HG02973 (cell line): ENCODE measurements around the gene HNRNPC.
"Not testable (repeated sequence)": the region's sequence is repeated elsewhere in the genome, so short reads cannot be mapped to it uniquely, and the experiment has no call there.

Source experiments
- ATAC-seq: cut with Tn5 transposase; IDR thresholded peaks from one replicate; pipeline ENCODE4 v1.9.1; 2021; ENCODE audit warnings: moderate library complexity; ENCODE audit not compliant: unreplicated experiment

HNRNPC gene

DNA sequence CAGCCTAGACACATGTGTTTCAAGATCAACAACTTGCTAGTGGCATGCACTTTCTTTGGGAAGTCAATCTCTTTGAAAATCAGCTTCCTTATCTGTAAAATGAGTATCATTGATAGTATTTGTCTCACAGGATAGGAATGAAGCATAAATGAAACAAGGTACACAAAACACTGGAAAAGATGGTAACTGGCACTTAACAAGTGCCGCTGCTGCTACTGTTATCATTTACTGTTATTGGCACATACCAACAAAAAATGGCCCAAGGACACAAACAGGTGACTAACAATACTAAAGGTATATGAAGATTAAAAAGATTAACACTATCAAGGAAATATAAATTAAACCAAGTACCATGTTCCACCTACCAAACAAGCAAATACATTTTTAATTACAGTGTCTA lies 20.9 kb downstream of the HNRNPC start:
- ATAC-seq, result no peak

DNA sequence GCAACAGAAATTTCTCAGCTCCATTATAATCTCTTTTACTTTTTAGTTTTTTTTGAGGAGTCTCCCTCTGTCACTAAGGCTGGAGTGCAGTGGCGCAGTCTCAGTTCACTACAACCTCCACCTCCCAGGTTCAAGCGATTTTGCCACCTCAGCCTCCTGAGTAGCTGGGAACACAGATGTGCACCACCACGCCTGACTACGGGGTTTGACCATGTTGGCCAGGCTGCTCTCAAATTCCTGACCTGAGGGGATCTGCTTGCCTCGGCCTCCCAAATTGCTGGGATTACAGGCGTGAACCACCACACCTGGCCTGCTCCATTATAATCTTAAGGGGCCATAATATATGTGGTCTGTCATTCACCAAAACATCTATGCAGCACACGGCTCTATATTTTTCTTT lies 23.4 kb downstream of the HNRNPC start:
- no peak for ATAC-seq

DNA sequence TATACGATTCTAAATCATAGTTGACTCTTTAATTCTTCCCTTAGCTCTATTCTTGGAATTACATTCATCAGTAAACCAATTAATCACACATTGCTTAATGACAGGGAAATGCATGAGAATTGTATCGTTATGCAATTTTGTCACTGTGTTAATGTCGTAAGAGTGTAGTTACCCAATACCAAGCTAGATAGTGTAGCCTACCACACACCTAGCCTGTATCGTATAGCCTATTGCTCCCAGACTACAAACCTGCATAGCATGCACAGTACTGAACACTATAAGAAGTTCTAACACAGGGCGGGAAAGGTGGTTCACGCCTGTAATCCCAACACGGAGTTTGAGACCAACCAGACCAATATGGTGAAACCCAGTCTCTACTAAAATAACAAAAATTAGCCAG lies 24.7 kb downstream of the HNRNPC start:
- no peak for ATAC-seq

DNA sequence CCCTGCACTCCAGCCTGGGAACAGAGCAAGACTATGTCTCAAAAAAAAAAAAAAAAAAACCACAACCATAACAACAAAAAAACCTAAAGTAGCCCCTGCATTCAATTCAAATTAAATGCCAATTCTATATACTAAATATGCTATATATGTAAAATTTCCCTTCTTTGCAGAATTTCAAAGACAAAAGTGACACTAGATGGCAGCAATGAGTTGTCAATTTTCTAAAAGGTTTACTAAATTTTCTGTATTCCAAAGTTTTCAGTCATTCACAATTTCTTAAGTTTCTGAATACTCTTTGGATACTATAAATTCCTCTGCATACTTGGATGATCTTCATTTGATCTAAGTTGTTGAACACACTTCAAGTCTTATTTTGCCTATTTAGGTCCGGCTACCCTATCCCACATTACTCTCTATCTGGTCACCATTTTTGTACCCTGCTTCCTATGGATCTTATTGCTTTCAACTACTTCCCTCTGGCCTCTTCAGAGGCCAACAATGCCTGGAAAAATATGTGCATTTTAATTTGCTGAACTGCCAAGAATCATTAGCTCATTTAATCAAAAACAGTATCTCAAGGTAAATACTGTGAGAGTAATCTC lies 27.9 kb downstream of the HNRNPC start:
- no peak for ATAC-seq

DNA sequence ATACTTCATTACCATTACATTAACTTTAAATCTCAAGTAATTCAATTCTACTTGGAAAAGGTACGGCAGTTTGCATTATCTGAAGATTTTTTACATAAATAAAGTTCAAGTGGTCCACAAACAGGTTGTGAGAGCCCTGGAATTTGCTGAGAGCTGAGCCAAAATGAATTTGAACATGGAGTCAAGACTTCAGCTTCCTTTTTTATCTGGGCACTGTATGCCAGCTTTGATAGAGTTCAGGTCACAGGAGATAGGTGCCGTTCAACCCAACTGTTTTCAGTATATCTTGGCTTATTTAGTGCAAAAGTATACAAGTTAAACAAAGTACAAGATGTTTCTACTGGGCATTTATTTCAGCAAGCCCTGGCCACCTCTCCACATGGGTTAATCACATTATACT lies 28.8 kb downstream of the HNRNPC start:
- no peak for ATAC-seq

DNA sequence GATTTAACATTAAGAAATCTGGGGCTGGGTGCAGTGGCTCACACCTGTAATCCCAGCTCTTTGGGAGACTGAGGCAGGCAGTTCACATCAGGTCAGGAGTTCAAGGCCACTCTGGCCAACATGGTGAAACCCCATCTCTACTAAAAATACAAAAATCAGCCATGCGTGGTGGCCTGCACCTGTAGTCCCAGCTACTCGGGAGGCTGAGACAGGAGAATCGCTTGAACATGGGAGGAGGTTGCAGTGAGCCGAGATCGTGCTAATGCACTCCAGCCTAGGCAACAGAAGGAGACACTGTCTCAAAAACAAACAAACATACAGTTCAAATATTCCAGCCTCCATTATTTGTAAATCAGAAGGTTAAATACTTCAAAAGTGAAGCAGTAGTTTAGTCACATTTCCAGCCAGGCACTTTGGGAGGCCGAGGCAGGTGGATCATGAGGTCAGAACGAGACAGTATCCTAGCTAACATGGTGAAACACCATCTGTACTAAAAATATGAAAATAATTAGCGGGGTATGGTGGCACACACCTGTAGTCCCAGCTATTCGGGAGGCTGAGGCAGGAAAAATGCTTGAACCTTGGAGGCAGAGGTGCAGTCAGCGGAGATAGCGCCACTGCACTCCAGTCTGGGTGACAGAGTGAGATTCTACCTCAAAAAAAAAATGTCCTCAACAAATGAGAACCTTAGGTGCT lies 30.3 kb downstream of the HNRNPC start:
- no peak for ATAC-seq

DNA sequence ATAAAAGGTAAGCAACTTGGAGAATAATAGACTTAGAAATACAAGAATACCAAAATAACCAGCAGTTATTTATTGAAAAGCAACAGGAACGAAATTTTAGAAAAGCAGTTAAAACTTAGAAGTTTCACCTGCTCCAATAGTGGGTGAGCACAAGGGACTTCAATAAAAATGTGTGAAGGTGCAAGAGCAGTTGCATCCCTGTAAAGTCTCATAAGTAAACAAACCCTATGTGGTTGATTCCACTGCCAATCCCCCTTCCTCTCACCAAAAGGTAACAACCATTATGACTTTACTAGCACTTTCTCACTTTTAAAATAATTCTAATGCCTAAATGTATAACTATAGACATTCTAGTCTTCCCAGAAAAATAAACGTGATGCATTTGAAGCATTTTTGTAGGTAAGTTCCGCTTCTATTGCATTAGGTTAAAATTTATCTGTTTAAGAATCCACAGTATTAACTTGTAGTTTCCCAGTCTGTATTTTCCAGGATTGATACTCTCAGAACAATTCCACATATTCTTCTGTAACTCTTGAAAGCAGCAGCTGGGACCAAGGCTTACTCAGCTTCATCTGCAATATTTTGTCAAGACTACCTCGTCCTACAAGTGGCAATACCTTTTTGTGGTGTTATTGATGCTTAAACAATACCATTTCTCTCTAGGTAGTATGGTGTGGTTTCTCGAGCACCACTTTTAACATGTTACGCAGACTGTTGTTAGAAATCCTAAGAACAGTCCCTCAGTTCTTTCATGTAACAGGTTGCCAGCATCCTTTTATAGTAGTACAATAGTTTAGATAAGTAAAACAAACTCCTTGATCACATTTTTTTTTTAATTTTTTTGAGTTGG lies 32.1 kb downstream of the HNRNPC start:
- no peak for ATAC-seq

DNA sequence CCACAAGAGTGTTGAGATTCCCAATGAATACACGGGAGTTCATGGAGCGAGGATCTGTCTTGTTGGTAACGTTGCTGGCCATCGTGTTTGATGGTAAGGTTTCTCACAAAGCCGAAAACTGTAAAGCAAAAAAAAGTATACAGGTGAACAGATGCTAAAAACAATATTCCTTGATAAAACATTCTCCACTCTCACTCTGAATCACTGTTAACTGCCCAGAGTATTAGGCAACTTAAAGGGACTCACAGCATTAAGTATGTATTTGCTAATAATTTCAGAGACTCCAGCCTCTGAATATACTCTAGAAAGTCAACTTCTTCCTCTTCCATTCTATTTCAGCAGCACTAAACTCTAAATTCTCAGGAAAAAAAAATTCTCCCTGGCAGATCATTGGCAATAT lies 35.1 kb downstream of the HNRNPC start:
- no peak for ATAC-seq

DNA sequence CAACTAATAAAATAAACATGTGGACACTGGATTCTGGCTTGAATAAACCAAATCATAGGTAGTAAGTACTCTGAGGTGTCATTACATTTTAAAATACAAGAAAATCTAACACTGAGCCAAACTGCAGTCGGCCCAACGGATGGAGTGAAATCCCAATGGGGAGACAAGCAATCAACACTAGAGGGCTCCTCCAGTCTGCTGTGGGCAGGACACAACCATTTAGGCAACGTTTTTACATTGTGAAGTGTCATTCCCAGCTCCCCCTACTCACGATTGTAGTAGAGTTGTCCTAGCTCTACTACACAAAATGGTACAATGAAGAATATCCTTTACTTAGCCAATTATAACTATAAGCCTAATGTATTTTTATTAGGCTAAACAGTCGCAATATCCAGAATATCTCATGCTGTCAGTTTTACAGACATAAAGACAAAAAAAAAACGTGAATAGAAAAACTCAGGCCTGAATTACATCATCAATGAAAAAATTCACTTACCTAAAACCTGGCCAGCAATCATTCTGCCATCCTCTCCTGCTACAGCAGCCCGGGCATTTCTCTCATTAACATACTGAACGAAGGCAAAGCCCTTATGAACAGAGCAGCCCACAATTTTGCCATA lies 35.7 kb downstream of the HNRNPC start:
- no peak for ATAC-seq

DNA sequence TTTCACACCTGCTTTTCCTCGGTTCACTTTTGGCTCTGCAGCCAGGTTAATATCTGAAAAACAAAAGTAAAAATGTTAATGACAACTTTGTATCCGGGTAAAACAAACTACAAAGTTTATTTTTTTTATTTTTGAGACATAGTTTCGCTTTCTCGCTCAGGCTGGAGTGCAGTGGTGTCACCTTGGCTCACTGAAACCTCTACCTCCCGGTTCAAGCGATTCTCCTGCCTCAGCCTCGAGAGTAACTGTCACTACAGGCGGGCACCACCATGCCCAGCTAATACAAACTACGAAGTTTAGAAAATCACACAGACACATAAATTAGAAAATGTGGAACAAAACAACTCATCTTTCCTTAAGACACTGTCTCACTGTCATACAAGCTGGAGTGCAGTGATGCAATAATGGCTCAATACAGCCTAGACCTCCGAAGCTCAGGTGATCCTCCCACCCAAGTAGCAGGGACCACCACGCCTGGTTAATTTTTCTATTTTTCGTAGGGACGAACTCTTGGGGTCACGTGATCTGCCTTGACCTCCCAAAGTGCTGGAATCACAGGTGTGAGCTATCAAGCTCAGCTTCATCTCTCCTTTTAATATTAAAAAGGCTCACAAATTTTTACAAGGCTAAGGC lies 38.1 kb downstream of the HNRNPC start:
- ATAC-seq, result no peak

DNA sequence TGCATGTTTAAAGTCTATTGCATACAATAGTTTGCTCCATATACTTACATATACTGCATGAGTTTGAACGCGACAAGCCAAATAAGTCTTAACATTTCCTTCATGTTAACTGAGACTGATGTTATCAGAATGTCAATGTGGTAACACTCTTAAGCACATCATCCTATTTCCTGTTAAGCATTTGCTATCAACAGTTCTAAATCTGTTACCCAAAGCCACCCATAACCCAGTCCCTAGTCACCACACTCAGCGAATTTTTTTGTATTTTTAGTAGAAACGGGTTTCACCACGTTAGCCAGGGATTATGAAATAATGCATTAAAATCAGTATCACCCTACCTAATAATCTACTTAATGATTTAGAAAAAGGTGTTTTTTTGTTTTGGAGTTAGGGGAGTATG lies 39.4 kb downstream of the HNRNPC start:
- no peak for ATAC-seq

DNA sequence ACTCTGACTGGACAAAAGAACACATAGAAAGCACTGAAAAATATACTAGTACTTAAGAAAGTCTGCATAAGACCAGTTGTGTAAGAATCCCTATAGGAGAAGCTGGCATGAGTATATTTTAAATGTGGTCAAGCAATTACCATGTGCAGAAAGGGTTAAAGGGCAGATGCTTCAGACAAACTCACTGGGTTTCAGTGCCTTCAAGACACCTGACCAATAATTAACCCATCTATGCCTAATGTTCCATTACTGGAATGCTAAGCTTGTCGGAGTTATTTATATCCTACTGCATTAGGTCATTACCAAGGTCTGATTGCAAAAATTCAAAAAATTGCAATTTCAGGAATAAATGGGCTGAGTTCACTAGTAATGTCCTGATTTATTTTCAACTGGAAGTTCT lies 41.3 kb downstream of the HNRNPC start:
- no peak for ATAC-seq

DNA sequence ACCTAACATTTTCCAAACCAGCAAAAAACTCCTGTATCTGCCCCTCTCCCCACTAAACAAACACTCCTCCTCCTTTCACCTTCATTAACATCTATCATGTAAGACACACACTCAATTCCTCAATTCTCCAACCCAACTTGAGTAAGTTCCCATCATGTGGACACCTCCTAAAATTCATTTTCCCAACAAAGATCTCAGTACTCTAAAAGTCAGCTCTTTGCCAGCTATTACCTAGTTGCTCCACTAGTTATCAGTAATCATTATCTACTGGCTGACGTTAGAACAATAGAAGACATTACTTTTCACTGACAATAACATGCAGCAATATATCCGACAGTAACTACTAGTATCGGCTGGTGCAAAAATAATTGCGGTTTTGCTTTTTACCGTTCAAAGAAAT lies 42.1 kb downstream of the HNRNPC start:
- ATAC-seq, result no peak

DNA sequence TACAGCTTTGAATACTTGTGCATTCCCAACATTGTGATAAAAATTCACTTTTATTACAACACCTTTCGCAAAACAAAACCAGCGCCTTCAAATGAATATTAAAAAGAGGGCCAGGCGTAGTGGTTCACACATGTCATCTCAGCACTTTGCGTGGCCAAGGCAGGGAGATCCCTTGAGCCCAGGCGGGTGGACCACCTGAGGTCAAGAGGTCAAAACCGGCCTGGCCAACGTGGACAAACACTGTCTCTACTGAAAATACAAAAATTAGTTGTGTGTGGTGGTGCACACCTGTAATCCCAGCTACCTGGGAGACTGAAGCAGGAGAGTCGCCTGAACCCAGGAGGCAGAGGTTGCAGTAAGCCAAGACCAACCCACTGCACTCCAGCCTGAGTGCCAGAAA lies 42.8 kb downstream of the HNRNPC start:
- no peak for ATAC-seq

DNA sequence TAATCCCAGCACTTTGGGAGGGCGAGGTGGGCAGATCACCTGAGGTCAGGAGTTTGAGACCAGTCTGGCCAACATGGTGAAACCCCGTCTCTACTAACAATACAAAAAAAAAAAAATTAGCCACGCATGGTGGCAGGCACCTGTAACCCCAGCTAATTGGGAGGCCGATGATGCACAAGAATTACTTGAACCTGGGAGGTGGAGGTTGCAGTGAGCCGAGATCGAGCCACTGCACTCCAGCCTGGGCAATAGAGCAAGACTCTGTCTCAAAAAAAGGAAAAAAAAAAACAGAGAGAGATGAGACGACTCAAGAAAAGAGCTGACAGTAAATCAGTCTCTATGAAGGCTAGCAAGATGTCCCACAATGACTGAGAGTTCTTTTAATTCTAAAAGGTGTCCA lies 44.1 kb downstream of the HNRNPC start:
- ATAC-seq, result not testable (repeated sequence)

DNA sequence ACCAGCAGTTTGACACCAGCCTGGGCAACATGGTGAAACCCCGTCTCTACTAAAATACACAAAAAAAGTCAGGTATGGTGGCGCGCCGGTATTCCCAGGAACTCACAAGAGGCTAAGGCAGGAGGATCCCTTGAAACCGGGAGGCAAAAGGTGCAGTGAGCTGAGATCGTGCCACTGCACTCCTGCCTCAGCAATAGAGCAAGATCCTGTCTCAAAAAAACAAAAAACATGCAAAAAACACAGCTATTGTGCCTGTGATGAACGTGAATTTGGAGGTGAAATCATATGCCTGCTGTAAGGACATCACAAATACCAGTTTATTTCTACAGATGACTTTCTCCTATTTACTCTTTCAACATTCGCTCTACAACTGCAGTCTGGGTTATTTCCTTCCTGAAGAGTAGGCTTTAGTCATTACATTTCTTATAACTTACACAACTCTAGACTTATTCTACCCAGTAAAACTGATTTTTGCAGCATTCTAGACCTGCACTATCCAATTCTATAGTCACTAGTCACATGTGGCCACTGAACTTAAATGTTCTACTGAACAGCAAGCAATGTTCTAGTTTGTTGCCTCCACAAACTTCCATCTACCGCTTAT lies 48.3 kb downstream of the HNRNPC start:
- ATAC-seq, result no peak

DNA sequence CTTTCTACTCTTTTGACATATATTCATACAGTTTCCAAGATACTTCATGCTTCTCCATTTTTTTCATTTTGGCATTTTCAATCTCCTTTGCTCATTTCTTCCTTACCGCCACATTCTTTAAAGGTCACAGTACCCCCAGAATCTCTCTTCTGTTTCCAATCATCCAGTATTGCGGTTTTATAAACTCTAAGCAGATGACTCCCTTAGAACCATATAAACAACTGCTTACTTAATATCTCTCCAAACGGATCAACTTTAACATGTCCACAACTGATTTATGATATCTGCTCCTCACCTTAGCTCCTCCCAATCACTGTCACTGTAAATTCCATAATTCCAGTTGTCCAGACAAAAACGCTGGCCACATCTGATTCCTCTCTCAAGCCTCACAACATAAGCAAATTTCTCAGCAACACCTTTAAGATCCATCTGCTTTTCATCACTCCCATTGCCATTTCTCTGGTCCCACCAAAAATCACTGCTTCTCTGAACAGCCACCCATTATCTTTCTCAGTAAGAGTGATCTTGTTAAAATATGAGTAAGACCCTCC lies 49.6 kb downstream of the HNRNPC start:
- no peak for ATAC-seq

DNA sequence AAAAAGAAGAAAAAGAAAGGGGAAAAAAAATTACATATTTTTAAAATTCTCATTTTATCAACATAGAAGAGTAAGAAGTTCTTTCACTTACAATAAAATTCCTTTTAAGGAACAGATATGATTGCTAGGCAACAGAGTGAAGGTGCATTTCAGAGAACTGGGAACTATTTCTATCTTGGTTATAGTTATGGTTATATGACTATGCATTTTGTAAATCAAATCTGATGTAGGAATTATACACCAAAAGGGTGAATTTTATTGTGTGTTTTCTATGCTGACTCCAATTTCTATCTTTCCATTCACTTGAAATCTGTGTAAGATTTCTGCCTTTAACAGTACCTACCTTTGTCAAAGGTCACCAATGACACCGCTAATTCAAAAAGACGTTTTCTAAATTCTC lies 50.1 kb downstream of the HNRNPC start:
- no peak for ATAC-seq

DNA sequence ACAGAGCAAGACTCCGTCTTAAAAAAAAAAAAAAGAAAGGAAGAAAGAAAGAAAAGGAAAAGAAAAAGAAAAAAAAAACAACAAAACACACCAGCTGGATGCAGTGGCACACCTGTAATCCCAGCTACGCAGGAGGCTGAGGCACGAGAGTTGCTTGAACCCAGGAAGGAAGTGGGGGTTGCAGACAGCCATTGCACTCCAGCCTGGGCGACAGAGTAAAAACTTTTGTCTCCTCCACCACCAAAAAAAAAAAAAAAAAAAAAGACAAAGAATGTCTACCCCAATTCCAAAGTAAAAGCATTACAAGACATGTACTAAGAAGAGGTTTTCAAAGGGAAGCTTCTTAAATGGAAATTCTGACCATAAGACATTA lies 53.4 kb downstream of the HNRNPC start:
- no peak for ATAC-seq

DNA sequence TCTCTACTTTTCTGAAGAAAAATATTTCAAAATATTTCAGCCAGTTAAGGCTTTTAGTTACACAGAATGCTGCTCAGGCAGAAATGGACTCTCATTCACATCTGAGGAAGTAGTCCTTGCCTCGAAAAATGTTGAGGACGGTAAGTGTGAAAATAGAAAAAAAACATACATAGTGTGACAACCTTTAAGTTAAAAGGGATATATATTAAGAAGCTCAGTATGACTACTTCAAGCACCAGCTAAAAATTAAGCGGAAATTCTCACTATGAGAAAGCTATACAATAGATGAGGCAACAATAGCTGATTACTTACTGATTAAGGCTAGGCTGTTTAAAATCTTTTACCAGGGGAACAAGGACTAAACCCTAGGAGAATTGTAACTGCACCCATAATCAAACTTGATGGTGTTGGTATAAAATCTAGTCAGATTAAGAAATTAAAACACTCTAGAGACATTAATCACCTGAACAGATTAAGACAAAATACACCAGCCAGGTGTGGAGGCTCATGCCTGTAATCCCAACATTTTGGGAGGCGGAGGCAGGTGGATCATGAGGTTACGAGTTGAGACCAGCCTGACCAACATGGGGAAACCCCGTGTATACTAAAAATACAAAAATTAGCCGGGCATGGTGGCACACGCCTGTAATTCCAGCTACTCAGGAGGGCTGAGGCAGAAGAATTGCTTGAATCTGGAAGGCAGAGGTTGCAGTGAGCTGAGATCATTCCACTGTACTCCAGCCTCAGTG lies 53.9 kb downstream of the HNRNPC start:
- no peak for ATAC-seq
